Measurements from ENCODE around the gene C20orf204.

Gene C20orf204

GRCh38 chr20:64035066-64035932 is 683 bp upstream of the C20orf204 start:
- DNase-seq (ENCODE audit: low read depth) = no peak
- H3K4me3 ChIP-seq (ENCODE audit: low read depth, low read length) = no peak overlapping the region
- no peak for TF ChIP-seq CTCF (IDR thresholded peaks at IDR 0.05; ENCODE audit: low read depth, low read length, missing control alignments)

GRCh38 chr20:64036346-64037198 is 590 bp downstream of the C20orf204 start:
- H3K4me3 ChIP-seq (ENCODE audit: low read depth, low read length) = no peak overlapping the region
- TF ChIP-seq CTCF (IDR thresholded peaks at IDR 0.05; ENCODE audit: low read depth, low read length, missing control alignments) = no peak
- DNase-seq (ENCODE audit: low read depth) = no peak

GRCh38 chr20:64037199-64037497 is 1.2 kb downstream of the C20orf204 start:
- DNase-seq (ENCODE audit: low read depth) = no peak
- no peak for TF ChIP-seq CTCF (IDR thresholded peaks at IDR 0.05; ENCODE audit: low read depth, low read length, missing control alignments)
- no peak overlapping the region for H3K4me3 ChIP-seq (ENCODE audit: low read depth, low read length)

- DNase-seq (ENCODE audit: low read depth) = no peak
- H3K4me3 ChIP-seq (ENCODE audit: low read depth, low read length) = peak overlapping the region; percentile 47
- no peak for TF ChIP-seq CTCF (IDR thresholded peaks at IDR 0.05; ENCODE audit: low read depth, low read length, missing control alignments)
These were observed 1.7 kb downstream of the C20orf204 start for GRCh38 chr20:64037498-64038213.

GRCh38 chr20:64038224-64038564 is 2.2 kb downstream of the C20orf204 start:
- peak overlapping the region; percentile 47 for H3K4me3 ChIP-seq (ENCODE audit: low read depth, low read length)
- TF ChIP-seq CTCF (IDR thresholded peaks at IDR 0.05; ENCODE audit: low read depth, low read length, missing control alignments) = no peak
- no peak for DNase-seq (ENCODE audit: low read depth)

GRCh38 chr20:64038565-64039292 is 2.7 kb downstream of the C20orf204 start:
- DNase-seq (ENCODE audit: low read depth) = peak; percentile 44
- TF ChIP-seq CTCF (IDR thresholded peaks at IDR 0.05; ENCODE audit: low read depth, low read length, missing control alignments) = peak; percentile 72
- H3K4me3 ChIP-seq (ENCODE audit: low read depth, low read length) = peak overlapping the region; percentile 47
